K562 (cell line): Measurements from ENCODE around the gene MACF1. TPM values are rescaled to one million over a fixed set of nuclear protein-coding genes. Genes with fewer than 3 reads are reported as not detected.

ENCODE experiments used
- CBFA2T3 ChIP-seq: fragments of 450-650 bp; IDR thresholded peaks from 2 replicates; pipeline ENCODE4 v1.6.1; 2017
- CTBP1 ChIP-seq: fragments of 450-650 bp; IDR thresholded peaks from 2 replicates; pipeline ENCODE4 v1.6.1; 2016; ENCODE audit warnings: borderline replicate concordance
- FOS ChIP-seq: IDR thresholded peaks from 3 replicates; pipeline ENCODE4 v1.6.1; 2011; ENCODE audit not compliant: insufficient read length; ENCODE audit errors: extremely low read depth
- FOXA3 ChIP-seq, 2 experiments: fragments of 450-650 bp in 1 of 2; sonication (generic) in 1 of 2; formaldehyde crosslinking; IDR thresholded peaks in 1 of 2; conservative IDR thresholded peaks in 1 of 2; 2 replicates each; pipeline versions ENCODE4 v1.4.0 to v1.8.0; 2020 to 2022; ENCODE audit warnings: mild to moderate bottlenecking in 2 of 2, missing genetic modification reagents in 1 of 2
- KLF16 ChIP-seq: IDR thresholded peaks from 2 replicates; pipeline ENCODE4 v1.6.1; 2016; ENCODE audit warnings: antibody characterized with exemption
- LEF1 ChIP-seq: fragments of 450-650 bp; IDR thresholded peaks from 2 replicates; pipeline ENCODE4 v1.6.1; 2016; ENCODE audit warnings: mild to moderate bottlenecking
- MNT ChIP-seq, 2 experiments: fragments of 450-650 bp; conservative IDR thresholded peaks; 2 replicates each; pipeline ENCODE4 v1.6.1; 2017; ENCODE audit warnings: mild to moderate bottlenecking in 2 of 2, moderate library complexity in 2 of 2
- MTA3 ChIP-seq: fragments of 450-650 bp; formaldehyde crosslinking; IDR thresholded peaks from 2 replicates; pipeline ENCODE4 v1.6.1; 2017; ENCODE audit warnings: mild to moderate bottlenecking, borderline replicate concordance
- NCOR1 ChIP-seq: fragments of 450-650 bp; IDR thresholded peaks from 2 replicates; pipeline ENCODE4 v1.6.1; 2016; ENCODE audit warnings: mild to moderate bottlenecking, moderate library complexity
- RAD51 ChIP-seq: fragments of 450-650 bp; IDR thresholded peaks from 2 replicates; pipeline ENCODE4 v1.7.1; 2016; ENCODE audit warnings: low read depth, mild to moderate bottlenecking, borderline replicate concordance
- RB1 ChIP-seq: fragments of 450-650 bp; IDR thresholded peaks from 2 replicates; pipeline ENCODE4 v1.6.1; 2017; ENCODE audit warnings: low read depth, mild to moderate bottlenecking
- STAG1 ChIP-seq: sonication (generic); formaldehyde crosslinking; IDR thresholded peaks from 2 replicates; pipeline ENCODE4 v1.5.0; 2020; ENCODE audit warnings: missing genetic modification reagents, borderline replicate concordance
- ZMIZ1 ChIP-seq, 2 experiments: fragments of 150-350 bp in 1 of 2; IDR thresholded peaks; 2 replicates each; pipeline ENCODE4 v1.6.1; 2012 to 2016; ENCODE audit warnings: low read depth in 2 of 2, low read length in 2 of 2, mild to moderate bottlenecking in 1 of 2, moderate library complexity in 1 of 2
- ZNF239 ChIP-seq: fragments of 250-450 bp; sonication (Bioruptor Pico); IDR thresholded peaks from 2 replicates; pipeline ENCODE4 v1.4.0; 2020; ENCODE audit warnings: mild to moderate bottlenecking
- ZNF445 ChIP-seq: fragments of 250-450 bp; sonication (Bioruptor Pico); IDR thresholded peaks from 2 replicates; pipeline ENCODE4 v1.4.0; 2020; ENCODE audit warnings: low read depth, mild to moderate bottlenecking, moderate library complexity
- ZNF79 ChIP-seq: fragments of 250-450 bp; sonication (Bioruptor Pico); IDR thresholded peaks from 2 replicates; pipeline ENCODE4 v1.4.0; 2020; ENCODE audit warnings: low read depth, mild to moderate bottlenecking, moderate library complexity
- polyA plus RNA-seq, 8 experiments: library from polyadenylated mRNA; depleted of rRNA in 4 of 8; stranded (reverse) in 5 of 8; unstranded in 3 of 8; fragments of >200 nt; fragmentation: Nextera tagmentation in 2 of 8; fragmentation: Illumina TruSeq in 1 of 8; extraction: Ambion mirVana in 2 of 8; extraction: Trizol in 1 of 8; gene quantifications; 2 replicates each; pipeline versions ENCODE4 v1.2.1 to v1.2.3, GENCODE V29; 2011 to 2014; ENCODE audit warnings: inconsistent platforms in 1 of 8, missing spikeins in 1 of 8
- total RNA-seq, 7 experiments: library from RNA; depleted of rRNA in 6 of 7; stranded (reverse); fragments of >200 nt in 6 of 7; fragmentation: Illumina TruSeq in 2 of 7; extraction: Trizol in 2 of 7; gene quantifications; 2 replicates each; pipeline versions ENCODE4 v1.2.1 to v1.2.3, GENCODE V29; 2011 to 2021; ENCODE audit warnings: low replicate concordance in 1 of 7
- TF ChIP-seq, protein P1 (sequence below), 2 experiments: IDR thresholded peaks in 1 of 2; conservative IDR thresholded peaks in 1 of 2; 2 replicates each; pipeline ENCODE4 v1.6.1; 2016; ENCODE audit warnings: low read depth in 2 of 2, mild to moderate bottlenecking in 1 of 2, missing compliant biosample characterization in 1 of 2, missing genetic modification characterization in 1 of 2, moderate library complexity in 1 of 2

MACF1 gene
- total and polyA plus RNA-seq, 9 of the 15 experiments (the other 6 are each of a cell fraction or from before 2014, with no cell fraction given), result 13.2 to 232 (median 112) TPM

GRCh38 chr1:39167632-39168209 lies 36.8 kb upstream of the MACF1 start (continued):
- TF ChIP-seq FOXA3 (CRISPR knock-in tag; conservative IDR thresholded peaks at IDR 0.05 in 1 of 2, IDR thresholded peaks at IDR 0.05 in 1 of 2), result 0 out of 4 replicates have a peak, but pooled peaks of 1 of the 2 experiments have one; percentile 25
- 0 out of 2 replicates have a peak, but pooled peaks have one; percentile 37 for TF ChIP-seq ZNF79 (CRISPR knock-in tag)
- TF ChIP-seq STAG1, result no peak
- TF ChIP-seq MTA3, result peak; percentile 91
- peak; percentile 95 for TF ChIP-seq LEF1
- TF ChIP-seq MNT (conservative IDR thresholded peaks at IDR 0.05), result peak; percentile 78 to 90; a peak in 3 of 4 replicates
- TF ChIP-seq RB1, result peak; percentile 48; the same call in 1 of the 2 replicates
- TF ChIP-seq ZNF239 (CRISPR knock-in tag), result peak; percentile 51; the same call in 1 of the 2 replicates
- TF ChIP-seq, protein P1, sequence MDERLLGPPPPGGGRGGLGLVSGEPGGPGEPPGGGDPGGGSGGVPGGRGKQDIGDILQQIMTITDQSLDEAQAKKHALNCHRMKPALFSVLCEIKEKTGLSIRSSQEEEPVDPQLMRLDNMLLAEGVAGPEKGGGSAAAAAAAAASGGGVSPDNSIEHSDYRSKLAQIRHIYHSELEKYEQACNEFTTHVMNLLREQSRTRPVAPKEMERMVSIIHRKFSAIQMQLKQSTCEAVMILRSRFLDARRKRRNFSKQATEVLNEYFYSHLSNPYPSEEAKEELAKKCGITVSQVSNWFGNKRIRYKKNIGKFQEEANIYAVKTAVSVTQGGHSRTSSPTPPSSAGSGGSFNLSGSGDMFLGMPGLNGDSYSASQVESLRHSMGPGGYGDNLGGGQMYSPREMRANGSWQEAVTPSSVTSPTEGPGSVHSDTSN (CRISPR knock-in tag; IDR thresholded peaks at IDR 0.05; ENCODE audit: low read depth), result no peak
- TF ChIP-seq, protein P1 (tag; conservative IDR thresholded peaks at IDR 0.05; ENCODE audit: low read depth), result peak; percentile 73
- TF ChIP-seq CBFA2T3, result peak; percentile 98
- TF ChIP-seq ZMIZ1 (IDR thresholded peaks at IDR 0.05; ENCODE audit: low read depth in 2 of 2, low read length in 2 of 2), result peak in 1 of 2 experiments; percentile 91; a peak in 2 of 4 replicates
- no peak for TF ChIP-seq FOS
- peak; percentile 95 for TF ChIP-seq RAD51
- TF ChIP-seq NCOR1, result peak; percentile 97
- TF ChIP-seq KLF16, result peak; percentile 89
- TF ChIP-seq CTBP1, result peak; percentile 99
- TF ChIP-seq ZNF445 (CRISPR knock-in tag), result no peak
